Nephron progenitor cell (in vitro differentiated cells): ENCODE measurements around the gene SSX2IP.

ENCODE experiments used
- DNase-seq: peaks from one replicate; pipeline ENCODE4 v3.0.0; 2021
- H3K27ac Mint-ChIP-seq: 2 replicates; pipeline ENCODE4 v1.8.0; 2021; ENCODE audit warnings: mild to moderate bottlenecking, moderate library complexity, mixed read lengths
- H3K27me3 Mint-ChIP-seq: 2 replicates; pipeline ENCODE4 v1.8.0; 2021; ENCODE audit warnings: mild to moderate bottlenecking, low read depth, mixed read lengths; ENCODE audit not compliant: poor library complexity
- H3K36me3 Mint-ChIP-seq: 2 replicates; pipeline ENCODE4 v1.8.0; 2021; ENCODE audit warnings: low read depth, mixed read lengths
- H3K4me1 Mint-ChIP-seq: 2 replicates; pipeline ENCODE4 v1.8.0; 2021; ENCODE audit warnings: mixed read lengths
- H3K4me3 Mint-ChIP-seq: 2 replicates; pipeline ENCODE4 v1.8.0; 2021; ENCODE audit warnings: mild to moderate bottlenecking, moderate library complexity, mixed read lengths
- H3K9me3 Mint-ChIP-seq: 2 replicates; pipeline ENCODE4 v1.8.0; 2021; ENCODE audit warnings: mild to moderate bottlenecking, moderate library complexity, mixed read lengths
- TF ChIP-seq, protein P1 (sequence below): fragments of 200-600 bp; sonication (generic); IDR thresholded peaks from 2 replicates; pipeline ENCODE4 v1.5.0; 2021; ENCODE audit warnings: antibody characterized with exemption

SSX2IP gene

GRCh38 chr1:84690397-84691121 is at the start of gene SSX2IP:
Gene SSX2IP, minus strand, starts transcription at chr1:84690461. Its CDS starts 19,242 bp downstream, at chr1:84671219.
- H3K4me1 Mint-ChIP-seq, result peaks cover 45% of the 10 kb centered on the region
- peaks cover 12% of the 10 kb centered on the region for H3K27me3 Mint-ChIP-seq
- DNase-seq, result peak; percentile 100
- peaks cover 17% of the 10 kb centered on the region for H3K9me3 Mint-ChIP-seq
- H3K27ac Mint-ChIP-seq, result peak within 1 kb of the TSS; percentile 95
- TF ChIP-seq, protein P1, sequence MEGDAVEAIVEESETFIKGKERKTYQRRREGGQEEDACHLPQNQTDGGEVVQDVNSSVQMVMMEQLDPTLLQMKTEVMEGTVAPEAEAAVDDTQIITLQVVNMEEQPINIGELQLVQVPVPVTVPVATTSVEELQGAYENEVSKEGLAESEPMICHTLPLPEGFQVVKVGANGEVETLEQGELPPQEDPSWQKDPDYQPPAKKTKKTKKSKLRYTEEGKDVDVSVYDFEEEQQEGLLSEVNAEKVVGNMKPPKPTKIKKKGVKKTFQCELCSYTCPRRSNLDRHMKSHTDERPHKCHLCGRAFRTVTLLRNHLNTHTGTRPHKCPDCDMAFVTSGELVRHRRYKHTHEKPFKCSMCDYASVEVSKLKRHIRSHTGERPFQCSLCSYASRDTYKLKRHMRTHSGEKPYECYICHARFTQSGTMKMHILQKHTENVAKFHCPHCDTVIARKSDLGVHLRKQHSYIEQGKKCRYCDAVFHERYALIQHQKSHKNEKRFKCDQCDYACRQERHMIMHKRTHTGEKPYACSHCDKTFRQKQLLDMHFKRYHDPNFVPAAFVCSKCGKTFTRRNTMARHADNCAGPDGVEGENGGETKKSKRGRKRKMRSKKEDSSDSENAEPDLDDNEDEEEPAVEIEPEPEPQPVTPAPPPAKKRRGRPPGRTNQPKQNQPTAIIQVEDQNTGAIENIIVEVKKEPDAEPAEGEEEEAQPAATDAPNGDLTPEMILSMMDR, result no peak
- H3K4me3 Mint-ChIP-seq, result peak within 1 kb of the TSS; percentile 92
- H3K36me3 Mint-ChIP-seq, result no peaks in the 10 kb centered on the region

- Mint-ChIP-seq H3K27ac (no peak overlapping the region), H3K4me3 (no peak overlapping the region), H3K4me1 (no peaks in the 10 kb centered on the region), H3K9me3 (peaks cover 9% of the 10 kb centered on the region), H3K36me3 (peaks cover 5% of the 10 kb centered on the region), H3K27me3 (peaks cover 4% of the 10 kb centered on the region)
- no peak for DNase-seq
- TF ChIP-seq, protein P1, result no peak
These were observed 48.0 kb upstream of the SSX2IP start for GRCh38 chr1:84738237-84738636.

- no peak for DNase-seq
- peaks cover 9% of the 10 kb centered on the region for H3K9me3 Mint-ChIP-seq
- peaks cover 5% of the 10 kb centered on the region for H3K36me3 Mint-ChIP-seq
- H3K4me3 Mint-ChIP-seq, result no peak overlapping the region
- no peak overlapping the region for H3K27ac Mint-ChIP-seq
- TF ChIP-seq, protein P1, result no peak
- H3K4me1 Mint-ChIP-seq, result no peaks in the 10 kb centered on the region
- peaks cover 4% of the 10 kb centered on the region for H3K27me3 Mint-ChIP-seq
These were observed 47.3 kb upstream of the SSX2IP start for GRCh38 chr1:84737590-84737989.

DNA sequence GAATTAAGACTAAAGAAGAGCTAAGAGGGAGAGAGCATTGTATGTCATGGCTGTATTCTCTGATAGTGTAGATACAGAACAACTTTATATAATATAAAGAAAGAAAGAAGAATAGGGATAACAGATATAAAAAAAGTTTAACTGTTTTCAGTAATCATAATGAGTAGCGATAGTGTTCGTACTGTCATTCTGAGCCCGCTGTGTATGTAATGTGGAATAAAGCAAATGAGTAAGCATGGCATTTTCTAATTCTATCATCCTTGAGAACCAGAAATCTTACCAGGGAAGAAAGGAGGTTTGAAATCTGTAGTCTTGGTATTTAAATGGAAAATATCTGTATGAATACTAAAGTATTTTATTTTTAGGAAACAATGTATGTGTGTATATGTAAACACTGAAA is 46.7 kb upstream of the SSX2IP start:
- Mint-ChIP-seq H3K4me3 (no peak overlapping the region), H3K27ac (no peak overlapping the region), H3K4me1 (no peaks in the 10 kb centered on the region), H3K9me3 (peaks cover 14% of the 10 kb centered on the region), H3K27me3 (peaks cover 7% of the 10 kb centered on the region), H3K36me3 (peaks cover 5% of the 10 kb centered on the region)
- no peak for DNase-seq
- TF ChIP-seq, protein P1, result no peak

DNA sequence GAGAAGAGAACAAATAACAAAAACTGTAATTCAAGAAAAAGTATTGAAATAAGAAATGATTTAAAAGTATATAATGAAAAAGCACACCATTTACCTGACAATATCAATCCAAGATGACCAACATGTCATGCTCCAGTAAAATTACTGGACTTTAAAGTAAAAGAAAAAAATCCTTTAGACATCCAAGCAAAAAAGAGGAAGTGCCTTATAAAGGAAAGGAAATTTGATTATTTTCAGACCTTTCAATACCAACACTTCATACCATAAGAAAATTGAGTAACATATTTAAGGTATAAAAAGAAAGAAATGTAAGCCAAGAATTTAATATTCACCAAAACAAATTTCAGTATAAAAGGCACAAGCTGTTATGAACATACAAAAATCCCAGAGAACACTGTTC is 46.2 kb upstream of the SSX2IP start:
- no peak for DNase-seq
- Mint-ChIP-seq H3K4me3 (no peak overlapping the region), H3K36me3 (peaks cover 8% of the 10 kb centered on the region), H3K27me3 (peaks cover 7% of the 10 kb centered on the region), H3K27ac (no peak overlapping the region), H3K9me3 (peaks cover 19% of the 10 kb centered on the region), H3K4me1 (no peaks in the 10 kb centered on the region)
- TF ChIP-seq, protein P1, result no peak

DNA sequence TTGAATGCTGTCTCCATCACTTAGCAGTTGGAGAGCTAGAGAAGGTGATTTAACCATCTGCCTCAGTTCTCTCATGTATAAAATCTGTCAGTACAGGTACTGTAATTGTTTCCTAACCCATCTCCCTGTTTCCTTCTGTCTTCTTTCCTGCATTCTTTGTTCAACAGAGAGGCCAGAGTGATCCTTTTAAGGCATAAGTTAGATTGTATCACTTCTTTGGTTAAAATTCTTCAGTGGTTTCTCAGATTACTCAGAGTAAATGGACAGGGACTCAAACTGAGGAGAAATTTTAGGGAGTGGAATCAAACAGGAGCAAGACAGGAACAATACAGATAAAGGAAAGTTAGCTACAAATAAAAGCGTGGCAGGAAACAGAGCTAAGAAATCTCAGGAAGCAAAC is 45.2 kb upstream of the SSX2IP start:
- Mint-ChIP-seq H3K27me3 (peaks cover 10% of the 10 kb centered on the region), H3K4me3 (no peak overlapping the region), H3K9me3 (peaks cover 28% of the 10 kb centered on the region), H3K27ac (no peak overlapping the region), H3K36me3 (peaks cover 9% of the 10 kb centered on the region), H3K4me1 (no peaks in the 10 kb centered on the region)
- DNase-seq, result no peak
- TF ChIP-seq, protein P1, result no peak
